ENCODE data around the gene LIMS1.

GRCh38 chr2:108623616-108624015, 89.3 kb downstream of the LIMS1 start:
- TF ChIP-seq POLR2AphosphoS5 (IDR thresholded peaks at IDR 0.05; ENCODE audit: low read depth, low read length) = no peak
- no peak for TF ChIP-seq MEIS2 (CRISPR knock-in tag; IDR thresholded peaks at IDR 0.05)
- TF ChIP-seq, protein P1, sequence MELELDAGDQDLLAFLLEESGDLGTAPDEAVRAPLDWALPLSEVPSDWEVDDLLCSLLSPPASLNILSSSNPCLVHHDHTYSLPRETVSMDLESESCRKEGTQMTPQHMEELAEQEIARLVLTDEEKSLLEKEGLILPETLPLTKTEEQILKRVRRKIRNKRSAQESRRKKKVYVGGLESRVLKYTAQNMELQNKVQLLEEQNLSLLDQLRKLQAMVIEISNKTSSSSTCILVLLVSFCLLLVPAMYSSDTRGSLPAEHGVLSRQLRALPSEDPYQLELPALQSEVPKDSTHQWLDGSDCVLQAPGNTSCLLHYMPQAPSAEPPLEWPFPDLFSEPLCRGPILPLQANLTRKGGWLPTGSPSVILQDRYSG (CRISPR knock-in tag; IDR thresholded peaks at IDR 0.05) = no peak
- no peak for TF ChIP-seq MZF1 (CRISPR knock-in tag; IDR thresholded peaks at IDR 0.05; ENCODE audit: borderline replicate concordance)
- TF ChIP-seq, protein P2, sequence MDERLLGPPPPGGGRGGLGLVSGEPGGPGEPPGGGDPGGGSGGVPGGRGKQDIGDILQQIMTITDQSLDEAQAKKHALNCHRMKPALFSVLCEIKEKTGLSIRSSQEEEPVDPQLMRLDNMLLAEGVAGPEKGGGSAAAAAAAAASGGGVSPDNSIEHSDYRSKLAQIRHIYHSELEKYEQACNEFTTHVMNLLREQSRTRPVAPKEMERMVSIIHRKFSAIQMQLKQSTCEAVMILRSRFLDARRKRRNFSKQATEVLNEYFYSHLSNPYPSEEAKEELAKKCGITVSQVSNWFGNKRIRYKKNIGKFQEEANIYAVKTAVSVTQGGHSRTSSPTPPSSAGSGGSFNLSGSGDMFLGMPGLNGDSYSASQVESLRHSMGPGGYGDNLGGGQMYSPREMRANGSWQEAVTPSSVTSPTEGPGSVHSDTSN (CRISPR knock-in tag; IDR thresholded peaks at IDR 0.05) = no peak
- TF ChIP-seq KDM5A (IDR thresholded peaks at IDR 0.05; ENCODE audit: borderline replicate concordance, low read length) = no peak
- no peak for TF ChIP-seq RELA (CRISPR knock-in tag; IDR thresholded peaks at IDR 0.05)
- no peak for TF ChIP-seq GABPA (IDR thresholded peaks at IDR 0.05; ENCODE audit: low read depth, low read length)
- no peak for TF ChIP-seq GABPA (CRISPR knock-in tag; IDR thresholded peaks at IDR 0.05; ENCODE audit: low read depth)
- no peak for TF ChIP-seq TAF15 (IDR thresholded peaks at IDR 0.05; ENCODE audit: low read depth, low read length, poor library complexity, severe bottlenecking)
